Cortex of kidney (tissue), 1 donor: ENCODE results near the gene CFAP45.

Experiments
- DNase-seq: peaks from one replicate; lab custom pipeline; 2025; lab: John Stamatoyannopoulos, UW

CFAP45 gene

GRCh38 chr1:159900086-159900680, at the start of gene CFAP45:
Gene CFAP45, minus strand, starts transcription at chr1:159900165. Its CDS starts 67 bp downstream, at chr1:159900098.
- no peak for DNase-seq

- no peak for DNase-seq
These were observed 49.2 kb upstream of the CFAP45 start for GRCh38 chr1:159949123-159949522.

- no peak for DNase-seq
These were observed 48.0 kb upstream of the CFAP45 start for GRCh38 chr1:159947942-159948341.

GRCh38 chr1:159946242-159947187, 46.5 kb upstream of the CFAP45 start:
- DNase-seq: no peak

GRCh38 chr1:159945483-159946241, 45.7 kb upstream of the CFAP45 start, which contains the start of gene IGSF9:
Gene IGSF9, minus strand, starts transcription at chr1:159945613. Its CDS starts 2,159 bp downstream, at chr1:159943454.
- no peak for DNase-seq

- no peak for DNase-seq
These were observed 44.9 kb upstream of the CFAP45 start for GRCh38 chr1:159944623-159945455.

- no peak for DNase-seq
These were observed 44.1 kb upstream of the CFAP45 start for GRCh38 chr1:159943908-159944622.

- no peak for DNase-seq
These were observed 43.3 kb upstream of the CFAP45 start for GRCh38 chr1:159943278-159943640.

DNA sequence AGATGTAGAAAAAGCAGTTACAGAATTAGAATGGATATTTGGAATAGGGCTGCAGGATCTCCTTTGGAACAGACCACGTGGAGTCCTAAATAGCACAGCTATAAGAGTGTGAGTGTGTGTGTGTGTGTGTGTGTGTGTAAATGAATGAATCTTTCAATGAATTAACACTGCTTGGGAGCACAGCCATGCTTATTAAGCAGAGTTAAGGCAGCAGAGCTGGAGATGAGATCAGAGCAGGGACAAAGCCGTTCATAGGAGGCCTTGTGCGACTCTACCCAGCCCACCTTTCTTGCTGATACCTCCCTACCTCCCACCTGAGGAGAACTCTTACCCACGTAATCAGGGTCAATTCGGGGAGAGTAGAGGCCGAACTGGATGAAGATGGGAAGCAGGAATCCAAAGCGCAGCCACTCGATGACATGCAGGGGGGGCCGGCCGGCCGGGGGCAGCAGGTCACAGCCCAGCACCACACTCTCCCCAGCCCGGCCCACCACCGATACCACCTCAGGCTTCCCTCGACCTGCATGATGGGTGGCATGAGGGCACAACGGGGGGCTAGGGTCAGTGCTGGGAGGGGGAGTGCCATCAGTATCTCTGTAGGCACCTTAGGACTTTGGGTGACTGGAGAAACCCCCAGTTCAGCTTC, 42.8 kb upstream of the CFAP45 start:
- no peak for DNase-seq

- DNase-seq: no peak
These were observed 41.9 kb upstream of the CFAP45 start for GRCh38 chr1:159941591-159942560.

GRCh38 chr1:159941141-159941540, 41.2 kb upstream of the CFAP45 start:
- DNase-seq: no peak

GRCh38 chr1:159940006-159940620, 40.1 kb upstream of the CFAP45 start:
- DNase-seq: no peak

GRCh38 chr1:159939678-159940002, 39.7 kb upstream of the CFAP45 start:
- no peak for DNase-seq

GRCh38 chr1:159938905-159939677, 39.1 kb upstream of the CFAP45 start:
- no peak for DNase-seq

DNA sequence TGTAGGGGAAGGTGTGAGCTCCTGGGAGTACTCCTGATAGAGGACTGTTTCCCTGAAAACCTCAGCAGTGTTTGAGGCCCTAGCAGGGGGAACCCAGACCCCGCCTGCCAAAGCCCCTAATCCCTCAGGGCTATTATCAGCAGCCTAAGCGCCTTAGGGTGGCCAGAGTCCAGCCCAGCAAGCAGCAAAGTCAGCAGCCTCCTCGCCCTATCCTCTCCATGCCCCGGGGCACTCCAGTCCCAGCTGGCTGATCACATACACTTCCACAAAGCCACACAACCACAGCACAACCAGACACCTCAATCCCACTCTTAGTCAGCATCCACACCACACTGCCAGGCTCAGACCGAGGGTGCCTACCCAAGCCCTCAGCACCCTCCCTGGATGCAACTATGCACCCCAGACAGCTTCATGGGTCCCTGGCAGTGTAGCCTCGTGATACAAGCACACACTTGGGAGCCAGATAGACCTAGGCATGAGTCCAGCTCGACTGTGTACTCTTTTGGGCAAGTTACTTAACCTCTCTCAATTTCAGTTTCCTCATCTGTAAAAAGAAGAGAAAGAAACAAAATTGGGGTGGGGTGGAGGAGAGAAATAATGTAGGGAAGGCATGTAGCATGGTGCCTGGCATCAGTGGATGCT, 38.4 kb upstream of the CFAP45 start:
- no peak for DNase-seq

DNA sequence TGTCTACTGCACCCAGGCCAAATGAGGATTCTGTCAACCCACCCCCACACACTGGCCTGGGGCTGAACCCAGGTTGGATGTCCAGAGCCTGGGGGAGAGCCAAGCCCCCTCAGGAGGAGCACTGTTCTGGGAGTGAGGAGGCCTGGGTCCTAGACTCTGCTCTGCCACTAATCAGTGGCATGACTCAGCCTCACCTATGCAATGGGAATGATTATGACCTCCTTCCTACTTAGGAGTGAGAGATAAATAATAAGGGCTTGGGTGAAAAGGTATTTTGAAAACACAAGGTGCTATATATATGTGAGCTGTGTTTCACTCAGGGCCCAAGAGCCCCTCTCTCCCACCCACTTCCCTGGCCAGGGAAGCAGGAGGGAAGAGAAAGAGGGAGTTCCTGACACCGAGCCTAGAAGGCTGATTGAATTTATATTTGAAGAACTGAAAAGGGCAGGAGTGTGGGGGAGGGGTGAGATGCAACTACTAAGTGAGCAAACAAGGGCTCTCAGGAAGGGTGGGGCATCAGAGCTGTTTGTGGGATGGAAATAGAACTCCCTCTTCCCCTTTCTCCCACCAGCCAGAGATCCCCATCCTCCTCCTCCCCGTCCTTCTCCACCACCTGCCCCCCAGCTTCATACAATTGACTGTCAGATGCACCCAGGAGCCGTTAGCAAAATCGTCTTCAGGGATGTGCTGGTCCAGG, 37.2 kb upstream of the CFAP45 start:
- DNase-seq: no peak
